Panc1 (cell line): ENCODE measurements around the gene TTLL5.

ENCODE experiments used
- CTCF ChIP-seq: fragments of 450-650 bp; IDR thresholded peaks from 2 replicates; pipeline ENCODE4 v1.5.1; 2017; ENCODE audit warnings: mild to moderate bottlenecking
- POLR2AphosphoS5 ChIP-seq: IDR thresholded peaks from 2 replicates; pipeline ENCODE4 v1.6.1; 2012; ENCODE audit warnings: mild to moderate bottlenecking, low read depth, low read length, moderate library complexity
- TF ChIP-seq, protein P1 (sequence below), 2 experiments: IDR thresholded peaks; 2 replicates each; pipeline ENCODE4 v1.6.1; 2011 to 2012; ENCODE audit warnings: low read depth in 2 of 2, control low read depth in 1 of 2, low read length in 1 of 2, mild to moderate bottlenecking in 1 of 2, moderate library complexity in 1 of 2; ENCODE audit not compliant: insufficient read depth in 1 of 2

DNA sequence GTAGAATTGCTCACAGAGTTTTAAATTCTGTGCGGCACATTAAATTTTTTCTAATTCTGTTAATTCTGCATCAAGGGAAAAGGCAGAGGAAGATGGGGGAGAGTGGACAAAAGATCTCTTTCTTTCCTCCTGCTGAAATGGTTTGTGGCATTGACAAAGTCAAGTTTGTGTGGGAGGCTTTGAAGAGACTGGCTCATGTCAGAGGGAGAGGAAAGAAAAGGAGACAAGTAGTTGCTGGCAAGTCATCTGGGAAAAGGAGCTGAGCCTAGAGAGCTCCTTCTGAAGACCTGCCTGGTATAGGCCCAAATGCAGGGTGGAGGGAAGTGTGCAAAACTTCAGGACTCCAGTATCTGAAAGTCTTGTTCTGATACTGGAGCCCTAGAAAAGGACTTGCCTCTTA is 36.3 kb downstream of the TTLL5 start:
- no peak for TF ChIP-seq CTCF
- no peak for TF ChIP-seq POLR2AphosphoS5
- TF ChIP-seq, protein P1, sequence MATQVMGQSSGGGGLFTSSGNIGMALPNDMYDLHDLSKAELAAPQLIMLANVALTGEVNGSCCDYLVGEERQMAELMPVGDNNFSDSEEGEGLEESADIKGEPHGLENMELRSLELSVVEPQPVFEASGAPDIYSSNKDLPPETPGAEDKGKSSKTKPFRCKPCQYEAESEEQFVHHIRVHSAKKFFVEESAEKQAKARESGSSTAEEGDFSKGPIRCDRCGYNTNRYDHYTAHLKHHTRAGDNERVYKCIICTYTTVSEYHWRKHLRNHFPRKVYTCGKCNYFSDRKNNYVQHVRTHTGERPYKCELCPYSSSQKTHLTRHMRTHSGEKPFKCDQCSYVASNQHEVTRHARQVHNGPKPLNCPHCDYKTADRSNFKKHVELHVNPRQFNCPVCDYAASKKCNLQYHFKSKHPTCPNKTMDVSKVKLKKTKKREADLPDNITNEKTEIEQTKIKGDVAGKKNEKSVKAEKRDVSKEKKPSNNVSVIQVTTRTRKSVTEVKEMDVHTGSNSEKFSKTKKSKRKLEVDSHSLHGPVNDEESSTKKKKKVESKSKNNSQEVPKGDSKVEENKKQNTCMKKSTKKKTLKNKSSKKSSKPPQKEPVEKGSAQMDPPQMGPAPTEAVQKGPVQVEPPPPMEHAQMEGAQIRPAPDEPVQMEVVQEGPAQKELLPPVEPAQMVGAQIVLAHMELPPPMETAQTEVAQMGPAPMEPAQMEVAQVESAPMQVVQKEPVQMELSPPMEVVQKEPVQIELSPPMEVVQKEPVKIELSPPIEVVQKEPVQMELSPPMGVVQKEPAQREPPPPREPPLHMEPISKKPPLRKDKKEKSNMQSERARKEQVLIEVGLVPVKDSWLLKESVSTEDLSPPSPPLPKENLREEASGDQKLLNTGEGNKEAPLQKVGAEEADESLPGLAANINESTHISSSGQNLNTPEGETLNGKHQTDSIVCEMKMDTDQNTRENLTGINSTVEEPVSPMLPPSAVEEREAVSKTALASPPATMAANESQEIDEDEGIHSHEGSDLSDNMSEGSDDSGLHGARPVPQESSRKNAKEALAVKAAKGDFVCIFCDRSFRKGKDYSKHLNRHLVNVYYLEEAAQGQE (IDR thresholded peaks at IDR 0.05; ENCODE audit: insufficient read depth in 1 of 2, low read depth in 2 of 2, low read length in 1 of 2): no peak
